ENCODE measurements around the gene PATL1. TPM values are rescaled to one million over a fixed set of nuclear protein-coding genes. Genes with fewer than 3 reads are reported as not detected.

Gene PATL1
- total RNA-seq, 1 experiment from 2014 or later, result 27.6 TPM

DNA sequence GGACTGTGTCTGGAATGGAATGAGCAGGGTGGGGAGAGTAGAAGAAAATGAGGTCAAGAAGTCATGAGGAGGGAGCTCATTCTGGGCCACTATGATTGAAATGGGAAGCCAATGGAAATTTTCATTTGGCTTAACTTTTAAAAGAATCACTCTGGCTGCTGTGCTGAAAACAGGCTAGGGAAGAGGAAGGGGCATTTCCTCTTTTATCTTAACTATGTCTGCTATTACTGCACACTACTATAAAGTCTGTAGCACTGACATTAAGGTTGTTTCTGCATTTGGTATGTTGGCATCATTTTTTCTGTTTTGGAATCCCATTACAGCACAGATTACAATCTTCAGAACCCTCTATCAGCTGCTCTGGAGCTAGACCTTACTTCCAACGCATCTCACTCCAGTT, 8.2 kb downstream of the PATL1 start (continued):
- no peak for TF ChIP-seq ATF6 (CRISPR knock-in tag; IDR thresholded peaks at IDR 0.05)
- TF ChIP-seq E2F1 (CRISPR knock-in tag; IDR thresholded peaks at IDR 0.05), result no peak

DNA sequence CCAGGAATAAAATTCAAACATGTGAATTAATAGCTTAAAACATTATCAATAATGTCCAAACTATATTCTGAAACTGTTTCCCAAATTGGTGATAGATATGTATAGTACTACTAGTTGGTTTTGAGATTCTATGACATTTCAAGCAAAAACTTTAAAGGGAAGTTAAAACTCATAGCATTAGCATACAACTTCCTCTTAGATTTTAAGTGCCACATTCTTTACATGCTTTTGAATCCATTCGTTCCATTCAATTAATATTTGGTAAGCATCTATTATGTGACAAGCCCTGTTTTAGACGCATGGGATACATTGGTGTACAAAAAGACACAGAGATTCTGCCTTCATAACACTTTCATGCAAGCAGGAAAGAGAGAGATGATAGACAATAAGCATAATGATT, 8.9 kb downstream of the PATL1 start:
- no peak overlapping the region for H3K4me3 Mint-ChIP-seq
- no peaks in the 10 kb centered on the region for H3K27me3 Mint-ChIP-seq (ENCODE audit: low read depth)
- POLR2A ChIA-PET, result no interaction called here
- ATAC-seq, result no peak
- no peaks in the 10 kb centered on the region for H3K9me3 Mint-ChIP-seq
- H3K4me1 Mint-ChIP-seq, result peaks cover 7% of the 10 kb centered on the region
- peaks cover 57% of the 10 kb centered on the region for H3K36me3 Mint-ChIP-seq
- TF ChIP-seq MLX (CRISPR knock-in tag; IDR thresholded peaks at IDR 0.05) (no peak), ERG (CRISPR knock-in tag; IDR thresholded peaks at IDR 0.05) (no peak), ZNF121 (CRISPR knock-in tag; IDR thresholded peaks at IDR 0.05) (no peak), AR (CRISPR knock-in tag; IDR thresholded peaks at IDR 0.05) (no peak), RORB (CRISPR knock-in tag; IDR thresholded peaks at IDR 0.05) (no peak), TCF7 (CRISPR knock-in tag; IDR thresholded peaks at IDR 0.05; ENCODE audit: low read depth) (no peak)
- TF ChIP-seq, protein P1, sequence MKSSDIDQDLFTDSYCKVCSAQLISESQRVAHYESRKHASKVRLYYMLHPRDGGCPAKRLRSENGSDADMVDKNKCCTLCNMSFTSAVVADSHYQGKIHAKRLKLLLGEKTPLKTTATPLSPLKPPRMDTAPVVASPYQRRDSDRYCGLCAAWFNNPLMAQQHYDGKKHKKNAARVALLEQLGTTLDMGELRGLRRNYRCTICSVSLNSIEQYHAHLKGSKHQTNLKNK (CRISPR knock-in tag; IDR thresholded peaks at IDR 0.05), result no peak
- CTCF ChIA-PET, result no interaction called here
- DNase-seq (ENCODE audit: low spot score), result no peak
- H3K27ac Mint-ChIP-seq, result 0 out of 2 replicates have a peak overlapping the region, but pooled peaks have one; percentile 10

DNA sequence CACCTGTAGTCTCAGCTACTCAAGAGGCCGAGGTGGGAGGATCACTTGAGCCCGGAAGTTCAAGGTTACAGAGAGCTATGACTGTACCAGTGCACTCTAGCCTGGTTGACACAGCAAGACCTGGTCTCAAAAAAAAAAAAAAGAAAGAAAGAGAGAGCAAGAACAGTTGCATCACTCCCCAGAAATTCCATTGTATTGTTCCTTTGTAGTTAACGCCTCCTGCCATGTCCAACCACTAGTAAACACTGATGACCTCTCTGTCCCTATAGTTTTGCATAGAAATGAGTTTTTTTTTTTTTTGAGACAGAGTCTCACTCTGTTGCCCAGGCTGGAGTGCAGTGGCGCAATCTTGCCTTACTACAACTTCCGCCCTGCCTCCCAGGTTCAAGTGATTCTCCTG, 10.8 kb downstream of the PATL1 start:
- ChIA-PET POLR2A (no interaction called here), CTCF (no interaction called here)
- peaks cover 59% of the 10 kb centered on the region for H3K36me3 Mint-ChIP-seq
- H3K27me3 Mint-ChIP-seq (ENCODE audit: low read depth), result no peaks in the 10 kb centered on the region
- DNase-seq (ENCODE audit: low spot score) (no peak), ATAC-seq (no peak)
- no peak overlapping the region for H3K27ac Mint-ChIP-seq
- H3K9me3 Mint-ChIP-seq, result no peaks in the 10 kb centered on the region
- no peak overlapping the region for H3K4me3 Mint-ChIP-seq
- TF ChIP-seq TEAD4 (CRISPR knock-in tag; IDR thresholded peaks at IDR 0.05) (no peak), IRF2 (CRISPR knock-in tag; IDR thresholded peaks at IDR 0.05; ENCODE audit: borderline replicate concordance, low read depth) (no peak), RORB (CRISPR knock-in tag; IDR thresholded peaks at IDR 0.05) (no peak), TEAD1 (CRISPR knock-in tag; IDR thresholded peaks at IDR 0.05) (no peak), NFYB (CRISPR knock-in tag; conservative IDR thresholded peaks at IDR 0.05; ENCODE audit: low read depth) (no peak)
- H3K4me1 Mint-ChIP-seq, result peaks cover 7% of the 10 kb centered on the region
